Suprapubic skin (tissue), 3 donors: ENCODE results near the gene EIF3A.

Source experiments
- EP300 ChIP-seq: sonication (generic); formaldehyde crosslinking; IDR thresholded peaks from one replicate; pipeline ENCODE4 v1.6.1; 2017; ENCODE audit warnings: antibody characterized with exemption
- POLR2A ChIP-seq, 2 donors: fragments of 450-650 bp; IDR thresholded peaks; one replicate each; pipeline ENCODE4 v1.6.1; 2017; ENCODE audit warnings: antibody characterized with exemption in 2 of 2, mild to moderate bottlenecking in 2 of 2, moderate library complexity in 2 of 2
- TF ChIP-seq, protein P1 (sequence below), 2 donors: fragments of 200-600 bp in 1 of 2; fragments of 450-650 bp in 1 of 2; sonication (generic) in 1 of 2; IDR thresholded peaks; one replicate each; pipeline ENCODE4 v1.5.1; 2016 to 2019; ENCODE audit warnings: antibody characterized with exemption in 2 of 2, mild to moderate bottlenecking in 1 of 2, moderate library complexity in 1 of 2

DNA sequence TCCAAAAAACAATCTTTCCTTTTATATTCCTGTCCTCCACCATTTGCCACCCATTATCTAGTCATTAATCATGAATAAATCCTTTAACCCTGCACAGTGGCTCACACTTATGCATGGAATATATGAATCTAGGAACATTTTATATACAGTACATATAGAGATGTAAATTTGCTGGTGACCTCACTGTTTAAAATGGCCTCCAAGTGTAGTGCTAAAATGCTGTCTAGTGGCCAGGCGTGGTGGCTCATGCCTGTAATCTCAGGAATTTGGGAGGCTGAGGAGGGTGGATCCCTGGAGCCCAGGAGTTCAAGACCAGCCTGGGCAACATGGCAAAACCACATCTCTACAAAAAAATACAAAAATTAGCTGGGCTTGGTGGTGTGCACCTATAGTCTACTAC is 41.5 kb downstream of the EIF3A start:
- TF ChIP-seq, protein P1, sequence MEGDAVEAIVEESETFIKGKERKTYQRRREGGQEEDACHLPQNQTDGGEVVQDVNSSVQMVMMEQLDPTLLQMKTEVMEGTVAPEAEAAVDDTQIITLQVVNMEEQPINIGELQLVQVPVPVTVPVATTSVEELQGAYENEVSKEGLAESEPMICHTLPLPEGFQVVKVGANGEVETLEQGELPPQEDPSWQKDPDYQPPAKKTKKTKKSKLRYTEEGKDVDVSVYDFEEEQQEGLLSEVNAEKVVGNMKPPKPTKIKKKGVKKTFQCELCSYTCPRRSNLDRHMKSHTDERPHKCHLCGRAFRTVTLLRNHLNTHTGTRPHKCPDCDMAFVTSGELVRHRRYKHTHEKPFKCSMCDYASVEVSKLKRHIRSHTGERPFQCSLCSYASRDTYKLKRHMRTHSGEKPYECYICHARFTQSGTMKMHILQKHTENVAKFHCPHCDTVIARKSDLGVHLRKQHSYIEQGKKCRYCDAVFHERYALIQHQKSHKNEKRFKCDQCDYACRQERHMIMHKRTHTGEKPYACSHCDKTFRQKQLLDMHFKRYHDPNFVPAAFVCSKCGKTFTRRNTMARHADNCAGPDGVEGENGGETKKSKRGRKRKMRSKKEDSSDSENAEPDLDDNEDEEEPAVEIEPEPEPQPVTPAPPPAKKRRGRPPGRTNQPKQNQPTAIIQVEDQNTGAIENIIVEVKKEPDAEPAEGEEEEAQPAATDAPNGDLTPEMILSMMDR (IDR thresholded peaks at IDR 0.05): no peak
- no peak for TF ChIP-seq EP300
- TF ChIP-seq POLR2A (IDR thresholded peaks at IDR 0.05): no peak
